GM23338 (cell line): ENCODE data around the gene RNLS.

Experiments
- EZH2phosphoT487 ChIP-seq: fragments of 200-600 bp; sonication (generic); IDR thresholded peaks from one replicate; pipeline ENCODE4 v1.8.1; 2018; ENCODE audit warnings: antibody characterized with exemption; ENCODE audit not compliant: unreplicated experiment
- TF ChIP-seq, protein P1 (sequence below), 2 experiments: fragments of 200-600 bp in 1 of 2; sonication (generic) in 1 of 2; conservative IDR thresholded peaks; 2 replicates each; pipeline versions ENCODE4 v1.5.1 to v1.6.1; 2016 to 2017; ENCODE audit warnings: antibody characterized with exemption in 2 of 2, low read depth in 2 of 2, mild to moderate bottlenecking in 2 of 2, moderate library complexity in 1 of 2

- TF ChIP-seq, protein P1, sequence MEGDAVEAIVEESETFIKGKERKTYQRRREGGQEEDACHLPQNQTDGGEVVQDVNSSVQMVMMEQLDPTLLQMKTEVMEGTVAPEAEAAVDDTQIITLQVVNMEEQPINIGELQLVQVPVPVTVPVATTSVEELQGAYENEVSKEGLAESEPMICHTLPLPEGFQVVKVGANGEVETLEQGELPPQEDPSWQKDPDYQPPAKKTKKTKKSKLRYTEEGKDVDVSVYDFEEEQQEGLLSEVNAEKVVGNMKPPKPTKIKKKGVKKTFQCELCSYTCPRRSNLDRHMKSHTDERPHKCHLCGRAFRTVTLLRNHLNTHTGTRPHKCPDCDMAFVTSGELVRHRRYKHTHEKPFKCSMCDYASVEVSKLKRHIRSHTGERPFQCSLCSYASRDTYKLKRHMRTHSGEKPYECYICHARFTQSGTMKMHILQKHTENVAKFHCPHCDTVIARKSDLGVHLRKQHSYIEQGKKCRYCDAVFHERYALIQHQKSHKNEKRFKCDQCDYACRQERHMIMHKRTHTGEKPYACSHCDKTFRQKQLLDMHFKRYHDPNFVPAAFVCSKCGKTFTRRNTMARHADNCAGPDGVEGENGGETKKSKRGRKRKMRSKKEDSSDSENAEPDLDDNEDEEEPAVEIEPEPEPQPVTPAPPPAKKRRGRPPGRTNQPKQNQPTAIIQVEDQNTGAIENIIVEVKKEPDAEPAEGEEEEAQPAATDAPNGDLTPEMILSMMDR (conservative IDR thresholded peaks at IDR 0.05; ENCODE audit: low read depth in 2 of 2), result no peak
- TF ChIP-seq EZH2phosphoT487, result no peak
Measured at GRCh38 chr10:88226071-88226659, 357.0 kb downstream of the RNLS start.
